Measurements from ENCODE around the gene AKT2.
A peak's percentile ranks its signal among the peaks of the same experiment; 100 is the strongest.
"Not testable (repeated sequence)": the region's sequence is repeated elsewhere in the genome, so short reads cannot be mapped to it uniquely, and the experiment has no call there.

Gene AKT2

DNA sequence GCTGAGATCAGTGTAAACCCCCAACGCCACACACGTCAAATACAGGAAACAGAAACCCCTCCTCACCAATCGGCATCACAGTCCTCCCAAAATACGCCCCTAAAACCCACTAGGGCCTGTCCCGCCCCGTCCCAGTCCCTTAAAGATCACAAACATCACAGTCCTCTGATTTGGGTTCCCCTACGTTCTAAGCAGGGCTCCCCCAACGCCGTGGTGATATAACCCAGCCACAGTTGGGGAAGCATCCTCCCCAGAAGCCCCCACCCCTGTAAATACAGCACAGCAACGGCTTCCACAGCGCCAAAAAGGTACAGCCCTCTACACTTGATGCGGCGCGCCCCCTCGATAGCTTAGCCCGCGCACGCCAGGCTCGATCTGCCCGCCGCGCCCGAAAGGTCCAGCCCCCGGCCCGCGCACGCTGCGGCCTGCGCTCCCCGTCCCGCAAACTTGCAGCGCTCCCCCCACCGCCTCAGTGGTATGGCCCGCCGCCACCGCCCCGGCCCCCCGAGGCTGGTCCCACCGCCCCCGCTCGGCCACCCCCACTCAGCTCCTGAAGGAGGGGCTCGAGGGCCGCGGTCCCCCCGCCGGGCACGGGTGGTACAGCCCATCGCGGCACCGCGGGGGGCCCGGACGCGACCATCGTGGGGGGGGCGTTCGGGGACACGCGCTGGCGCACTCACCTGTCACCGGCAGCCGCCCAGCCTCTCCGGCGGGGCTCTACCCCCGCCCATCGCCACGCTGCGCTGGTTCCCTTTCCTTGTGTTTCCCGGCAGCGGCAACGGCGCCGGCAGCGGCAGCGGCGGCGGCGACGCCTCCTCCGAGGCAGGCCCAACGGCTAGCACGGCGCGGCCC, at the start of gene AKT2:
AKT2 (minus strand) TSS at position 845 of the 852 bp plus-strand sequence. CDS start 20,078 bp downstream, outside the sequence.
- intact Hi-C loops (cut with DNase I) = loop anchor here (2.0 to 5.0 kb wide), 2 partner anchors 52 to 94 kb away; partner anchors contain the start of gene MAP3K10
- DNase-seq = peak in 38 of 42 donors; percentile 53 to 86 (median 71)

DNA sequence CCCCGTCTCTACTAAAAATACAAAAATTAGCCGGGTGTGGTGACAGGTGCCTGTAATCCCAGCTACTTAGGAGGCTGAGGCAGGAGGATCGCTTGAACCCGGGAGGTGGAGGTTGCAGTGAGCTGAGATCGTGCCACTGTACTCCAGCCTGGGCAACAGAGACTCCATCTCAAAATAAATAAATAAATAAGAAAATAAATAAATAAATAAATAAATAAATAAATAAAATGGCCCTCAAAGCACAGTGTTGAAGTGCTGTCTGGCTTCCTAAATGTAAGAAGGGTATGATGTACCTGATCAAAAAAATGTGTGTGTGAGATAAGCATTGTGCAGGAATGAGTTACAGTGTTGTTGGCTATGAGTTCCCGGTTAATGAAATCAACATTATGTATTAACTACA, 47.9 kb upstream of the AKT2 start:
- not testable (repeated sequence) for DNase-seq

DNA sequence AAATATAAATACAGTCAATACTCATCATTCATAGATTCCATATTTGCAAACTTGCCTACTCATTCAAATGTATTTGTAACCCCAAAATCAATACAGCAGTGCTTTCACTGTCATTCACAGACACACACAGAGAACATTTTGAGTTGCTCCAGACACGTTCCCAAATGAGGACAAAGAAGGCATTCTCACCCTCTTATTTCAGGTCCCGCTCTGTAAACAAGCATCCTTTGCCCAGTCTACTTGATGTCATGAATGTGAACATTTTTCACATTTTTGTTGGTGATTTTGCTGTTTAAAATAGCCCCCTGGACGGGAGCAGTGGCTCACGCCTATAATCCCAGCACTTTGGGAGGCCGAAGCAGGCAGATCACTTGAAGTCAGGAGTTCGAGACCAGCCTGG, 47.5 kb upstream of the AKT2 start:
- peak in 12 of 42 donors; percentile 13 to 65 (median 30) for DNase-seq
- intact Hi-C loops (cut with DNase I) = no loop called here

More for the DNA sequence above, 47.9 kb upstream of the AKT2 start:
- intact Hi-C loops (cut with DNase I) = not testable (repeated sequence)

DNA sequence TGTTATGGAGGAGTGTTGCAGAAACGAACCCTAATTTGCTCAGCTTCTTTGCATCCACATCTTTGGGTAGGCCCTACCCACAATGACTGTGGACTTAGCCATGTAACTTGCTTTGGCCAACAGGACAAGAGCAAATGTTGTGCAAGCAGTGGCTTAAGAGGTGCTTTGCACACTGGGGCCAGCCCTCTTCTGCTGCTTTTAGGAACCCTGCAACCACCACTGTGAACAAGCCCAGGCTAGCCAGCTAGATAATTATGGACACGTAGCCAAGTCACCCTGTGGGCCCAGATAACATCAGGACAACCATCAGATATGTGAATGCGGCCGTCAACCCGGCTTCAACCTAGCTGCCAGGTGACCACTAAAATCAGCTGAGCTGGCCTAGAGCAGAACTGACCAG, 45.9 kb upstream of the AKT2 start:
- DNase-seq = no peak
- intact Hi-C loops (cut with DNase I) = no loop called here

DNA sequence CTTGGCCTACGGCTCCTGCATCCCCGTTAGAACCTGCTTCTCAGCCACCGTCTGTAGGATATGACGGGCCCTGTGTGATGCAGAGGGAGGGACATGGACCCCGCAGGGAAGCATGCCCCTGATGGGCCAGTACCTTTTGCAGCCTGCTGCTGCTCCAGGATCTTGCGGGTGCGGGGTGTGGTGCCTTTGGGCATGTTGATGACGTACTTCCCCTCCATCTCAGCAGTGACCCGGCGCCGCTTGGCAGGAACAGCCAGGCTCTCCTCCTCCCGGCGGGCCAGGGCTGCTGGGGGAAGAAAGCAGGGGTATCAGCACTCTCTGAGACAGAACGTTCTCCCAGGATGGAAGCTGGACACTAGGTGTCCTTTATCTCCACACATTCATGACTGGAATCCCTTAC, 41.1 kb upstream of the AKT2 start:
- intact Hi-C loops (cut with DNase I) = no loop called here
- DNase-seq = no peak

DNA sequence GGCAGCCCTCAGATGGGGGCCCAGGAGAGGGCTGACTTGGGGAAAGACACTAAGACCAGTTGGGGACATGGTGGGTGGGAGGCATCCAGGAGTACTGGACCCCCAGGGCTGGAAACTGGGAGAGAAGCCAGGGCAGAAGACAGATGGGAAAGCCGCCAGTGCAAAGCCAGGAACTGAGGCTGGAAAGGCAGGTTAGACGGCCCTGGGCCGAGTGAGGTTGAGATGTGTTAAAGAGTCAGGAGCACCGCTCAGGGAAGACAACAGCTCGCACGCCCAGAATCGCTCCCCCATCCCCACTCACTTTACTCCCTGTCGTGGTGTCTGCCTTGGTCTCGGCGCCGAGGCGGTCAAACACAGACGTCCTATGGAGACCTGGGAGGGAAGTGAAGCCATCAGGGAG, 38.6 kb upstream of the AKT2 start:
- intact Hi-C loops (cut with DNase I) = no loop called here
- no peak for DNase-seq

DNA sequence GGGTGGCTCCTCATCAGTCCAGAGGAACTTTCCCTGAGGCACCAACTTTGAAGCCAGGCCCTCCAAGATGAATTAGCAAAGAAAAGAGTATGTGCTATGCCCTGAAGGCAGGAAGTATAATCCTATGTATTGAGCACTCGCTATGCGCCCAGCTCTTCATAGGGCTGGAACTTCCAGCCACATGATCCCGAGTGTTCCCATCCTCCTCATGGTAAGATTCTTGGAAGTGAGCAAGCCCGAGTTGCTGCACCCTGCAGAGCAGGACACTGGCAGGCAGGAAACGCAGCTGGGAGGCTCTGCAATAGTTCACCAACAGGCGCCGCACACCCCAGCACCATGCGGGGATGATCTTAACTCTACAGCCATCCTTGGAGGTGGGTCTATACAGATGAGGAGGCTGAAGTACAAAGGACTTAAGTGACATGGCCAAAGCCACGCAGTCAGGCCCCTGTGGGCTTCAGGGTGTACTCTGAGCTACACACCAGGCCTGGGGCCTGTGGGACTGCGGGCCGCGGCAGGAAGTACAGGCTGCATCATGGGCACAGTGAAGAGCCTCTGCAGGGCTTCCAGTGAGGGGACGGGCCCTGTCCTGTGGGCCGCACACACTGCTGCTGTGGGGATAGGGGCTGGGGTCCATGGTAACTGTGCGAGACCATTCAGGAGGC, 37.9 kb upstream of the AKT2 start:
- DNase-seq = no peak
- intact Hi-C loops (cut with DNase I) = no loop called here

DNA sequence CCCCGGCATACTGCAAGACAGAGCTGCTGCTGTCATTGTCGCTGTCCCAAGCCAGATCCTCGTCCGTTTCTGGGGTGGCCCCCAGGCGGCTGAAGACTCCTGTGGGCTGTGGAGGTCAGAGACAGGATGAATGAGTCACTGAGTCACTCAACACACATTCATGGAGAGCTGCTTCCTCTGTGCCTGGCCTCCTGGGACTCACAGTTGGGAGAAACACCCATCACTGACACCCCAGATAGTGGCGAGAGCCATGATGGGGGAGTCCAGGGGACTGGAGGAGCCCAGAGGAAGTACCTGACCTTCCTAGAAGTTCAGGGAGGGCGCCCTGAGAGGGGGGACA, 37.1 kb upstream of the AKT2 start:
- DNase-seq = no peak
- intact Hi-C loops (cut with DNase I) = no loop called here

DNA sequence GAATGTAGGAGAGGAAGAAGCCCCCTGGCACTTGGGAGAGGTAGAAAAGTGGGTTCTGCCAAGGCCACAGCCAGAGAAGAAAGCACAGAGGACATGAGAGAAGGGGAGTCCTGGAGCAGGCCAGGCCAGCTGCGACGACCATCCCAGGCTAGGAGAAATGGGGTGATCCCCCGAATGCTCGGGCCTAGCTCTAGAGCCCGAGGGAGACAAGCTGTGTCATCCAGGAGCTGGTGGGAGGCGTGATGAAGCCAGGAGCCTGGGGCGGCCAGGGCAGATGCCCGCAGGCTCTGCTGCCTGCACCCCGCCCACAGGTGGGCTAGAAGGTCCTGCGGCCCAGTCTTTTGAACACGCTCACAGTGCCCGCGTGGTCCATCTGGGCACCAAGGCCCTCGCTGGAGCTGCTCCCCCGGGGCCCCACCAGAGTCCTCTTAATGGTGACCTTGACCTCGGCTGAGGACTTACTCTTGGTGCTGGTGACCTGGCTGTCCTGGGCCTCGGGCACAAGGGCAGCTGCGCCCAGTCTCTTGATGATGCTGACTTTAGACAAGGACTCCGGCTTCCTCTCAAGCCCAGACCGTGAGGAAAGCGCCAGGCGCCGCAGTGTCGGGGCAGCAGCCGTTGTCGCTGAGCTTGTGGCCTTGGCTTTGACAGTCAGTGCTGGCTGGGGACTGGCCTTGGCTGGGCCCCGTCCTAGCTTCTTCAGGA, 36.6 kb upstream of the AKT2 start:
- no peak for DNase-seq
- intact Hi-C loops (cut with DNase I) = no loop called here

DNA sequence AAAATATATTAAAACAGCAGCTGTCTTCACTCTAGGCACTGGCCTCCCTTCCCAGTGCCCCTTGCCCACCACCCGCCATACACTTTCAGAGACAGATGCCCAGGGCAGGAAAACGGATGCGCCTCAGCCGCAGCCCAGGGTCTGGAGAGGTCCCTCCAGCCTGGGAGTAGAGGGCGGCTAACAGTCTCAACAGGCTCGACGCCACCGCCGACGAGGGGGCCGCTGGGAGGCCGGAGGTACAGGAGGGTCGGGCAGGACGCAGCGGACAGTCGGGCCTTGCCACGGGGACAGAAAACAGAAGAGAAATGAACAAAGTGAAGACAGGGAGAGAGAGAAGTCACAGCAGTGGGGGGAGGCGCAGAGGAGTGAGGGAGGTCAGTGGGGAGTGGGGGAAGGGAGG, 35.9 kb upstream of the AKT2 start:
- no peak for DNase-seq
- intact Hi-C loops (cut with DNase I) = no loop called here

DNA sequence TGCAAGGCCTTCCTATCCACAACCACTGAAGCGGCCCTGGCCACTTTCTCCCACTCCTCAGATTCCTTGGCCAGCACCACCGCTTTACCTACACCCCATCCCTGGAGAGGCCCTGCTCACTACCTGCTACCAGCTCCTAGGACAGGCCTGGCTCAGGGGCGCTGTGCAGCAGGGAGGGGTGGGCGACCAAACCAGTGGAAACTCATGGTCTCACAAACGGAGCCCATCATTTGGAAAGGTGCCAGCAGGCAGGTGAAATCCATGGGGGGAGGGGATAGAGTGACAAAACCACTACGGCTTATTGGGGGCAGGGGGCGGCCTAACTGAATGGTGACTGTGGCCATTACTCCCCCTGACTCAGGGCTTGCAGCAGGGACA, 35.4 kb upstream of the AKT2 start:
- intact Hi-C loops (cut with DNase I) = no loop called here

DNA sequence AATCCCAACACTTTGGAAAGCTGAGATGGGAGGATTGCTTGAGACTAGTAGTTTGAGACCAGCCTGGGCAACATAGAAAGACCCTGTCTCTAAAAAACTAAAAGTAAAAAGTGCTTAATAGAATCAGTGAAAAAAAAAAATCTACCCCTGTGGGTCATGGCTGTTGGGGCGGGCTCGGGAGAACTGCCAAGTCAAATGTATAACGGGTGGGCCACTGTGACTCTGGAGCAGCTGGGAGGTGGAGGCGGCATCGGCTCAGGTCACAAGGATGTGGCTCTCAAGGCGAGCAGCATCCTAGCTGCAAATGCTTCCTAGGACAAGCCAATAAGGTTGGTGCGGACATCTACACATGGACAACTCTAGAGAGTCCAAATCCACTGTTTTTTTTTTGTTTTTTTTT, 32.2 kb upstream of the AKT2 start:
- DNase-seq = peak in 1 of 42 donors; percentile 16
- intact Hi-C loops (cut with DNase I) = no loop called here

More for the DNA sequence above, 35.4 kb upstream of the AKT2 start:
- DNase-seq = no peak

DNA sequence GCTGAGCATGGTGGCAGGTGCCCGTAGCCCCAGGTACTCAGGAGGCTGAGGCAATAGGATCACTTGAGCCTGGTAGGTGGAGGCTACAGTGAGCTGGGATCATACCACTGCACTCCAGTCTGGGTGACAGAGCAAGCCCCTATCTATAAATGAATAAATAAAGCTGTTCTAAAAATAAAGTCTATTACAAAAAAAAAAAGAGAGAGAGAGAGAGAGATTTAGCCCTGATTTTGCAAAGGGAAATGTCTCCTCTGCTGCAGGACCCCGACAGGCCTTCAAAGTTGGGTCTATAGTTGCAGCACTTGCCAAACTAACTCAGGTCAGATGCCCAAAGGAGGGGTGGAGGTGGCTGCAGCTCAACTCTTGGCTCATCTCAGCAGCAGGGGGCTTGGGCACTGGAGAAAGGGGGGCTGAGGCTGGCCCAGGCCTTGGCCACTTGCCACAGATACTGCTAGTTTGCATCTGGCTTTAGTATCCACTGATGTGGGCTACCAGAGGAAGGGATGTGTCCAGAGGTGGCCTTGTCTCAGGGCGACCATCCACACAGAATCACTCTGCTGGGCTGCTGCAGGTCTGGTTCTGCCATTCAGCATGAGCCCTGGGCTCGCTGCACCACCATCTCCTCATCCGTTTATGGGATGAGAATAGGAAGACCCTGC, 30.8 kb upstream of the AKT2 start:
- intact Hi-C loops (cut with DNase I) = no loop called here
- DNase-seq = no peak

DNA sequence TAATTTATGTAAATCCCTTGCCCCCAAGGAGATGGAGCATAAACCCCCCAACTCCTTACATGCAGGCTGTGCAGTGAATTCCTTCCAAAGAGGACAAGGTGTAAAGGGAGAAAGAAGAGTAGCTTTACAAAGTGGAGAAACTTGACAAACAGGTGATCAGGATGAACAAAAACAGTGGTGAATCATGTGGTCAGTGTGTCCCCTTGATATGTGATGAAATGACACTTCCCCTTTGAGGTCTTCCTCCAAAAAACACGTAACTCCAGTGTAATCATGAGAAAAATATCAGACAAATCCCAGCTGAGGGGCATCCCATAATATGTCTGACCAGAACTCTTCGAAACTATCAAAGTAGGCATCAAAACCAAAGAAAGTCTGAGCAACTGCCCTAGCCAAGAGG, 29.5 kb upstream of the AKT2 start:
- intact Hi-C loops (cut with DNase I) = no loop called here

DNA sequence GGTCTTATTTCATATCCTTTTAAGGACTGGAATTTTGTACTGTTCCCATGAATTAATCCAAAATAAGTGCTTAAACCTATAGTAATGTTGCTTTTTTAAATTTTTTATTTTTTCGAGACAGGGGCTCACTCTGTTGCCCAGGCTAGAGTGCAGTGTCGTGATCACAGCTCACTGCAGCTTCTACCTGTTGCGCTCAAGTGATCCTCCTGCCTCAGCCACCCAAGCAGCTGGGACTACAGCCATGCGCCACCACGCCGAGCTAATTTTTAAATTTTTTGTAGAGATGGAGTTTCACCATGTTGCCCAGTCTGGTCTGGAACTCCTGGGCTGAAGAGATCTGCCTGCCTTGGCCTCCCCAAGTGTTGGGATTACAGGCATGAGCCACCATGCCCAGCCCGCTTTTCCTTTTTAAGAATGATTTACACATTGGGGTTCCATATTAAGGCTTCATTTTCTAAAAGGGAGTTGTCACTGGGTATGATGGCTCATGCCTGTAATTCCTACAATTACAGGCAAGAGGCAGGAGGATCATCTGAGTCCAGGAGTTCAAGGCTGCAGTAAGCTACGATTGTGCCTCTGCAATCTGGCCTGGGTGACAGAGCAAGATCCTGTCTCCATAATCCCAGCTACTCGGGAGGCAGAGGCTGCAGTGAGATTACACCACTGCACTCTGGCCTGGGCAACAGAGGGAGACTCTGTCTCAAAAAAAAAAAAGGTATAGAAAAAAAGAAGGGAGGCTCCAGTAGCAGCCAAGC, 28.3 kb upstream of the AKT2 start:
- DNase-seq = no peak
- intact Hi-C loops (cut with DNase I) = no loop called here

More for the DNA sequence above, 29.5 kb upstream of the AKT2 start:
- DNase-seq = no peak

DNA sequence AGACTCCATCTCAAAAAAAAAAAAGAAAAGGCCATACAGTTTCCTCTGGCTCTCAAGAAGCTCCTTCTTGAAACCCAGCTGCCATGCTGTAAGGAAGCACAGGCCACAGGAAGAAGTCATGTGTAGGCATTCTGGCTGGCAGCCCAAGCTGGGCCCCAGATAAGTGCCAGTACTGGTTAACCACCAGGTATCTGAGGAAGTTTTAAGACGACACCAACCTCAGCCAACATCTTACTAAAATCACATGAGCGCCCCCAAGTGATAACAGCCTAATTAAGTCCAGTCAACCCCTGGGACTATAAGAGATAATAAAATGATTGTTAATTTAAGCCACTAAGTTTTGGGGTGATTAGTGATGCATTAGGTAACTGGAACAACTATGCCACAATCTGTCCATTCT, 27.4 kb upstream of the AKT2 start:
- intact Hi-C loops (cut with DNase I) = no loop called here
- DNase-seq = no peak

DNA sequence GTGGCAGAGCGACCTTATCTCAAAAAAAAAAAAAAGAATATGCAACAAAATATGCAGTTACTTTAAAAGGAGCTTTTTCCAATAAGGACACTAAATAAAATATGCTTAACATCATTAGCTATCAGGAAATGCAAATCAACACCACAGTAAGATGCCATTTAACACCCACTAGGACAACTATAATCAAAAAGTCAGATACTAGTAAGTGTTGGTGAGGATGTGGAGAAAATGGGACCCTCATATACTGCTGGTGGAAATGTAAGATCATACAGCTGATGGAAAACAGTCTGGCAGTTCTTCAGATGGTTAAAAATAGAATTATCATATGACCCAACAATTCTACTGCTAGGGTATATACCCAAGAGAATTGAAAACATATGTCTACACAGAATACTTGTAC, 24.5 kb upstream of the AKT2 start:
- DNase-seq = no peak
- intact Hi-C loops (cut with DNase I) = loop anchor here (5.0 kb wide), 1 partner anchor 118 kb away; the partner anchor contains the start of gene SERTAD1

DNA sequence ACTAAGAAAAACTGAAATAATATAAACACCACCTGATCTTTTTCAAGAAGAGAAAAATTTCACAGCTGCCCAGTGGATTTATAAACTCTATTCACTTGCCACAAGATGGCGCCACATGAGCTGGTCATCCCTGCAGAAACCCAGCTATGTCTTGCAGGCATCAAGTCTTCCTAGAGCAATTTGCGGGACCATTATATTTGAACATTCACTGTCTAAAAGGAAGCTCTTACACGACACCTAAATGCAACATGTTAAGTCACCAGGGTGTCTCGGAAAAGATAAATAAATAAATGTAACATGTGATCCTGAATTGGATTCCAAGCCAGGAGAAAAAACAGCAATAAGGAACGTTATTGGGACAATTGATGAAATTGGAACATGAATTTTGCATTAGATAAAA, 20.3 kb upstream of the AKT2 start:
- intact Hi-C loops (cut with DNase I) = loop anchor here (5.0 kb wide), 1 partner anchor 122 kb away; the partner anchor contains the start of gene SERTAD1
- peak; percentile 55 to 93 (median 82) for DNase-seq

DNA sequence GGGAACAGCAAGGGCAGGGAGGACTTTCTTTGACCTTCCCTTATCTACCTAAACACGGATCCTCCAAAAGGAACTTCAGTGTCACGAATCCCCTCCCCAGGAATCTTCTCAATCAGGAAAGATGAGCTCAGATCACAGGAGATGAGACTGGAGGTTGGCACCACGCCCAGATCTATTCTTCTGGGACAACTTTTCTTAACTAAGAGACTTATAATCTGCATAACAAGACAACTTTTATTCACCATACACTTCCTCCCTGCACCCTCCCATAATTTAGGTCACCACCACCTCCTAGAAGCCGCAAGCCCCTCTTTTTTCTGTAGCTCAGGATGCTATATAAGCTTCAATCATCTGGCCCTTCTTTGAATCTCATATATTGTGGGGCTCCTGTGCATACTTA, 19.2 kb upstream of the AKT2 start:
- peak in 2 of 42 donors; percentile 10 to 13 for DNase-seq
- intact Hi-C loops (cut with DNase I) = no loop called here
